Measurements from ENCODE around the gene INTS13.
"Not testable (repeated sequence)": the region's sequence is repeated elsewhere in the genome, so short reads cannot be mapped to it uniquely, and the experiment has no call there.

Gene INTS13

GRCh38 chr12:26937863-26938700 lies at the start of gene INTS13, which contains the start of gene FGFR1OP2:
Gene INTS13 (minus strand): TSS chr12:26937981. CDS start chr12:26936803, 1,178 bp downstream.
Gene FGFR1OP2 (plus strand): TSS chr12:26938470. CDS start chr12:26954159, 15,689 bp downstream.
- DNase-seq: peak; percentile 99

- DNase-seq: no peak
These were observed 45.1 kb upstream of the INTS13 start for GRCh38 chr12:26982866-26983265.

GRCh38 chr12:26979733-26980132 lies 42.0 kb upstream of the INTS13 start:
- no peak for DNase-seq

GRCh38 chr12:26978801-26979200 lies 41.0 kb upstream of the INTS13 start:
- no peak for DNase-seq

GRCh38 chr12:26976687-26977086 lies 38.9 kb upstream of the INTS13 start:
- DNase-seq: no peak

GRCh38 chr12:26971963-26972362 lies 34.2 kb upstream of the INTS13 start:
- DNase-seq: no peak

- no peak for DNase-seq
These were observed 32.4 kb upstream of the INTS13 start for GRCh38 chr12:26970136-26970535.

- DNase-seq: no peak
These were observed 29.1 kb upstream of the INTS13 start for GRCh38 chr12:26966842-26967241.

- no peak for DNase-seq
These were observed 25.6 kb upstream of the INTS13 start for GRCh38 chr12:26963413-26963812.

- DNase-seq: no peak
These were observed 24.0 kb upstream of the INTS13 start for GRCh38 chr12:26961803-26962202.

GRCh38 chr12:26961391-26961790 lies 23.6 kb upstream of the INTS13 start:
- DNase-seq: not testable (repeated sequence)

GRCh38 chr12:26954027-26954426 lies 16.2 kb upstream of the INTS13 start:
- no peak for DNase-seq

- DNase-seq: no peak
These were observed 15.7 kb upstream of the INTS13 start for GRCh38 chr12:26953447-26953846.

GRCh38 chr12:26948309-26948708 lies 10.5 kb upstream of the INTS13 start:
- no peak for DNase-seq

GRCh38 chr12:26941215-26941594 lies 3.4 kb upstream of the INTS13 start:
- no peak for DNase-seq

- peak; percentile 17 for DNase-seq
These were observed 2.9 kb upstream of the INTS13 start for GRCh38 chr12:26940516-26941214.

GRCh38 chr12:26939953-26940352 lies 2.2 kb upstream of the INTS13 start:
- no peak for DNase-seq

GRCh38 chr12:26939192-26939832 lies 1.5 kb upstream of the INTS13 start:
- DNase-seq: peak; percentile 6

GRCh38 chr12:26938701-26939062 lies 901 bp upstream of the INTS13 start:
- no peak for DNase-seq

- no peak for DNase-seq
These were observed 328 bp downstream of the INTS13 start for GRCh38 chr12:26937443-26937862.

- peak; percentile 18 for DNase-seq
These were observed 980 bp downstream of the INTS13 start for GRCh38 chr12:26936559-26937442.

GRCh38 chr12:26935636-26936378 lies 2.0 kb downstream of the INTS13 start:
- DNase-seq: no peak

Measured in EL (cell line).